Activated CD4-positive, alpha-beta T cell treated with anti-CD3 and anti-CD28 coated beads, Interleukin-2, amount 10 ng/mL, durations not matched to agents 7 days and 5 days (primary cell): Measurements from ENCODE around the gene TCFL5. TPM values are rescaled to one million over a fixed set of nuclear protein-coding genes. Genes with fewer than 3 reads are reported as not detected.

ENCODE experiments used
- CTCF ChIA-PET: fragments of 350-600 bp; sonication (Branson Sonifier 250); formaldehyde crosslinking; loops from one replicate; lab custom pipeline; 2021; ENCODE audit warnings: antibody characterized with exemption; lab: Charles Lee
- POLR2A ChIA-PET: fragments of 350-600 bp; sonication (Branson Sonifier 250); formaldehyde crosslinking; loops from one replicate; lab custom pipeline; 2021; ENCODE audit warnings: antibody characterized with exemption; lab: Charles Lee
- DNase-seq: peaks from one replicate; pipeline ENCODE4 v3.0.0-alpha.2; 2020
- H3K27ac Mint-ChIP-seq: one replicate; pipeline ENCODE4 v1.8.0; 2021; ENCODE audit warnings: mild to moderate bottlenecking, moderate library complexity, mixed read lengths
- H3K27me3 Mint-ChIP-seq: one replicate; pipeline ENCODE4 v1.8.0; 2021; ENCODE audit warnings: mixed read lengths
- H3K36me3 Mint-ChIP-seq: one replicate; pipeline ENCODE4 v1.8.0; 2021; ENCODE audit warnings: low read depth, mixed read lengths
- H3K4me1 Mint-ChIP-seq: one replicate; pipeline ENCODE4 v1.8.0; 2021; ENCODE audit warnings: mixed read lengths
- H3K4me3 Mint-ChIP-seq: one replicate; pipeline ENCODE4 v1.8.0; 2021; ENCODE audit warnings: mild to moderate bottlenecking, moderate library complexity, mixed read lengths
- H3K9me3 Mint-ChIP-seq: one replicate; pipeline ENCODE4 v1.8.0; 2021; ENCODE audit warnings: mixed read lengths
- total RNA-seq, 2 experiments: library from RNA; stranded (reverse); gene quantifications; one replicate each; pipeline ENCODE4 v1.2.3, GENCODE V29; 2021

Gene TCFL5
- total RNA-seq, 2 experiments from 2014 or later, result 7.9 to 8.4 TPM

DNA sequence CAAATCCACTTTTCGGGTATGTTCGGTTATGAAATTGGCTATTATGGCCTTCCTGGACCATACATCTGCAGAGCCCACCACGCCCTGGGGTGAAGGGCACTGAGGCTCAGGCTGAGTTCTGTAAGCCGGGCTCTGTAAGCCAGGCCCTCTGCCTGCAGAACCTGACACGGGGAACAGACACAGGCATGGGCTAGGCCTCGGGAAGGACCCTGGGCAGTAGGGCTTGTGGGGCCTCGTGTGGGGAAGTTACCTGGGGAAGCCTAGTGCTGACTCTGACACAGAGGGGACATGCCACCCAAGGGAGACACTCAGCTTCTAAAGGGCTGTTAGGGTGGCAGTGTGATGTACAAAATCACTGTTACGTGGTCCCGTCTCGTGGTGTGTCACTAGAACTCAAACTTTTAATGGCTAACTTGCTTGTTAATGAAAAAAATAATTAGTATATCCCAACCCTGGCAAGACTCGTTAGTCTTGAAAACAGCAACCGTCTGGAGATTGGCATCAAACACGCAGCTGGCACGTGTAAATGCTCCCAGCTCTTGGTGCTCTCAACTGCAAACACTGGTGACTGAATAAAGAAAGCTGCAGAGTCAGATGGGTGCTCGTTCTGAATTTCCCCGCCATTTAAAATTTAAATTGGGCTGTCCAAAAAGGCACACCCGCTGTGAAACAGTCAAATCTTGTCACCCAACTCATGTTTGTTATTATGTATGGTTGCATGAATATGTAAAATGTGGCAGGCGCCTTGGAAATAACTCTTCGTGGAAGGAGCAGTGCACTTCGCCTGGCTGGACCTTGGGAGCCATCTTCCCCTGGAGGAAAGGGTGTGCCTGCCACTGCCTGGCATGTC lies 23.6 kb upstream of the TCFL5 start:
- H3K36me3 Mint-ChIP-seq, result peaks cover 44% of the 10 kb centered on the region
- H3K27me3 Mint-ChIP-seq, result no peaks in the 10 kb centered on the region
- H3K9me3 Mint-ChIP-seq, result no peaks in the 10 kb centered on the region
- no peak overlapping the region for H3K4me3 Mint-ChIP-seq
- ChIA-PET POLR2A (no interaction called here), CTCF (interaction anchor here (0.7 to 1.0 kb wide), 2 partner anchors 11 to 23 kb away, joined by 3 read pairs; no protein-coding TSS in a partner anchor)
- H3K27ac Mint-ChIP-seq, result no peak overlapping the region
- no peak for DNase-seq
- H3K4me1 Mint-ChIP-seq, result peaks cover 16% of the 10 kb centered on the region

DNA sequence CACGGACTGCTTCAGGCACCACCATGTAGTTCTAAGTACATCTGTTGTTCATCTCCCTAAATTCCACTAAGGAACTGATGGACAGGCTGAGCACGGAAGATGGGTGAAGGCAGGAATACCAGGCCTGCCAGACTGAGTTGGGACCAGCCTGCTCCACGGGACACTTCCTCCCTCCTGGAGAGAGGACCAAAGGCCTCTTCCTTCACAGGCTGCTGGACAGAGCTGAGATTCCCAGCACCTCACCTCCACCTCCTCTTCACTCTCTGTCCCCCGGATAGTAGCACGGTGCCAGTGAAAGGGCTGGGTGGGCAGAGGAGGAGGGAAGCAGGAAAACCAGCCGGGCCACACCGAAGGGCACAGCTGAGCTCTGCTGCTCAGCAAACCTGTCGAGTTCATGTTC lies 22.9 kb upstream of the TCFL5 start:
- Mint-ChIP-seq H3K4me3 (no peak overlapping the region), H3K27me3 (no peaks in the 10 kb centered on the region), H3K4me1 (peaks cover 15% of the 10 kb centered on the region), H3K27ac (no peak overlapping the region), H3K9me3 (no peaks in the 10 kb centered on the region), H3K36me3 (peaks cover 37% of the 10 kb centered on the region)
- ChIA-PET POLR2A (no interaction called here), CTCF (interaction anchor here (0.7 kb wide), 1 partner anchor 10 kb away, joined by 3 read pairs; no protein-coding TSS in a partner anchor)
- DNase-seq, result no peak

DNA sequence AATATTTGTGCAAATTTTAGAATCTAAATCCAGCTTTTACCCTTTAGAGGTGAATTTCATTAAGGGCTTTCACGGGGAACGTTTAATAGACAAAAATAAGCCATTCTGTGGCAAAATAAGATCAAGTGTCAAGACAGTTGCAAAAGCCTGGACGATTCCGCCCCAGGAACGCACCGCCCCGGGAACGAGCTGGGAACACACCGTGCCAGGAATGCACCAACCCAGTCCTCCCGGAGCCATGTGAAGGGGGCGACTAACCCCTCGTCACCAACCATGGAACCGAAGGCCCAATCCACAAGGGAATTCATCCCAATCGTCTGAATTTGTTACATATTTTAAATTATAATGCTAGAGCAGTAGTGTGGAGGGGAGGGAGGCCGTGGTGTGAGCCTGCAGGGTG lies 20.8 kb upstream of the TCFL5 start:
- ChIA-PET CTCF (no interaction called here), POLR2A (no interaction called here)
- Mint-ChIP-seq H3K36me3 (peaks cover 24% of the 10 kb centered on the region), H3K4me1 (peaks cover 17% of the 10 kb centered on the region), H3K9me3 (no peaks in the 10 kb centered on the region), H3K27ac (no peak overlapping the region), H3K4me3 (no peak overlapping the region), H3K27me3 (no peaks in the 10 kb centered on the region)
- no peak for DNase-seq

- Mint-ChIP-seq H3K36me3 (peaks cover 18% of the 10 kb centered on the region), H3K4me3 (no peak overlapping the region), H3K9me3 (no peaks in the 10 kb centered on the region), H3K27me3 (no peaks in the 10 kb centered on the region), H3K4me1 (peaks cover 11% of the 10 kb centered on the region), H3K27ac (no peak overlapping the region)
- POLR2A ChIA-PET, result no interaction called here
- DNase-seq, result no peak
- CTCF ChIA-PET, result no interaction called here
Observed at GRCh38 chr20:62881662-62882395, 20.2 kb upstream of the TCFL5 start.

DNA sequence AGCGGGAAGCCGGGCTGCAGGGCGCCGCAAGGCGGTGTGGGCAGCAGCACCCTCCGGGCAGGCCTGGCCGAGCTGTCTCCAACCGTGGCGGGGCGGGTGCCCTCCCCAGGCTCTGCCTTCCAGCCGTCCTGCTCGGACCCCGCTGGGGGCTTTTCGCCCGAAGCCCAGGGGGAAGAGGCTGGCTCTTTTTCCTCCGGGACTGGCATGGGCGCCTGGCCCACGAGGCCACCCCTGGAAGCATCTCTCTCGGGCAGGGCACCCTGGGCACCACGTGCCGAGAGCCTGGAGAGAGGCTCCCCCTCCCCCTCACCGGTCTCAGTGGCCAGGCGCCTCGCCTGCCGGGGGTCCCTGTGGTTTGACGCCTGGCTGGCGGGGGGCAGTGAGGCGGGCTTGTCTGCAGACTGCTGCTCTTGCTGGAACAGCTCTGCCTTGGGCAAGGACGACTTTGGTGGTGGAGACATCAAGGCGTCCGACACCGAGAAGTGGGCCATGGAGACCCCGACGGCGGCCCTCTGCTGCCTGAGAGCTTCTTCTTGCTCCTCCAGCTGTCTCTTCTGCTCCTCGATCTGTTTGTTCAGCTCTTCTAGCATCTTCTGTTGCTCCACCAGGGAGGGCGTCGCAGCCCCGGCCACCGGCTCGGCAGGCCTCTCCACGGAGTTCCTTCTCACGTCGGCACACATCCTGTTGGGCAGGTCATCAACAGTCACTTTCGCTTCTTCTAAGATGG lies 19.5 kb upstream of the TCFL5 start:
- Mint-ChIP-seq H3K4me3 (no peak overlapping the region), H3K27me3 (no peaks in the 10 kb centered on the region), H3K4me1 (peaks cover 4% of the 10 kb centered on the region), H3K9me3 (no peaks in the 10 kb centered on the region), H3K36me3 (peaks cover 11% of the 10 kb centered on the region), H3K27ac (no peak overlapping the region)
- no peak for DNase-seq
- ChIA-PET POLR2A (no interaction called here), CTCF (no interaction called here)

GRCh38 chr20:62880147-62880934 lies 18.7 kb upstream of the TCFL5 start:
- peaks cover 9% of the 10 kb centered on the region for H3K4me1 Mint-ChIP-seq

GRCh38 chr20:62879275-62880146 lies 17.9 kb upstream of the TCFL5 start:
- Mint-ChIP-seq H3K36me3 (peaks cover 11% of the 10 kb centered on the region), H3K4me1 (peaks cover 12% of the 10 kb centered on the region), H3K27ac (no peak overlapping the region), H3K27me3 (no peaks in the 10 kb centered on the region), H3K4me3 (no peak overlapping the region), H3K9me3 (no peaks in the 10 kb centered on the region)
- DNase-seq, result no peak
- ChIA-PET POLR2A (no interaction called here), CTCF (interaction anchor here (1.4 kb wide), 1 partner anchor 21 kb away, joined by 3 read pairs; no protein-coding TSS in a partner anchor)

More at GRCh38 chr20:62880147-62880934, 18.7 kb upstream of the TCFL5 start:
- ChIA-PET CTCF (no interaction called here), POLR2A (no interaction called here)
- Mint-ChIP-seq H3K4me3 (no peak overlapping the region), H3K36me3 (peaks cover 11% of the 10 kb centered on the region), H3K9me3 (no peaks in the 10 kb centered on the region), H3K27ac (no peak overlapping the region), H3K27me3 (no peaks in the 10 kb centered on the region)
- no peak for DNase-seq

- Mint-ChIP-seq H3K27me3 (no peaks in the 10 kb centered on the region), H3K36me3 (peaks cover 11% of the 10 kb centered on the region), H3K4me3 (no peak overlapping the region), H3K27ac (no peak overlapping the region), H3K4me1 (peaks cover 22% of the 10 kb centered on the region), H3K9me3 (no peaks in the 10 kb centered on the region)
- CTCF ChIA-PET, result interaction anchor here (1.4 kb wide), 1 partner anchor 22 kb away, joined by 3 read pairs; no protein-coding TSS in a partner anchor
- no peak for DNase-seq
- POLR2A ChIA-PET, result no interaction called here
Observed at GRCh38 chr20:62878244-62879038, 16.8 kb upstream of the TCFL5 start.

- DNase-seq, result no peak
- Mint-ChIP-seq H3K4me3 (no peak overlapping the region), H3K36me3 (peaks cover 10% of the 10 kb centered on the region), H3K27ac (no peak overlapping the region), H3K4me1 (peaks cover 24% of the 10 kb centered on the region), H3K9me3 (no peaks in the 10 kb centered on the region), H3K27me3 (peaks cover 3% of the 10 kb centered on the region)
- CTCF ChIA-PET, result interaction anchor here (0.8 to 1.3 kb wide), 4 partner anchors 10 to 132 kb away, joined by 3 read pairs; no protein-coding TSS in a partner anchor
- POLR2A ChIA-PET, result no interaction called here
Observed at GRCh38 chr20:62876902-62877816, 15.5 kb upstream of the TCFL5 start.

- Mint-ChIP-seq H3K9me3 (no peaks in the 10 kb centered on the region), H3K36me3 (peaks cover 4% of the 10 kb centered on the region), H3K27me3 (peaks cover 6% of the 10 kb centered on the region), H3K4me3 (no peak overlapping the region), H3K27ac (peak overlapping the region; percentile 64), H3K4me1 (peaks cover 24% of the 10 kb centered on the region)
- no peak for DNase-seq
- ChIA-PET POLR2A (no interaction called here), CTCF (interaction anchor here (1.0 to 1.5 kb wide), 4 partner anchors 14 to 23 kb away, joined by 3 to 5 read pairs (median 4); no protein-coding TSS in a partner anchor)
Observed at GRCh38 chr20:62876501-62876901, 14.9 kb upstream of the TCFL5 start.
